HS-5 (cell line): ENCODE data around the gene BBLN.
"Not testable (repeated sequence)": the region's sequence is repeated elsewhere in the genome, so short reads cannot be mapped to it uniquely, and the experiment has no call there.

Experiments
- DNase-seq: peaks from one replicate; pipeline ENCODE4 v3.0.0-alpha.2; 2012; ENCODE audit warnings: low read depth

Gene BBLN

GRCh38 chr9:128163523-128164306, 3.6 kb downstream of the BBLN start:
- no peak for DNase-seq

- no peak for DNase-seq
These were observed 4.3 kb downstream of the BBLN start for GRCh38 chr9:128164307-128164885.

- no peak for DNase-seq
These were observed 6.1 kb downstream of the BBLN start for GRCh38 chr9:128166169-128166568.

GRCh38 chr9:128167209-128167608, 7.1 kb downstream of the BBLN start:
- DNase-seq, result no peak

- DNase-seq, result no peak
These were observed 8.8 kb downstream of the BBLN start for GRCh38 chr9:128168731-128169308.

GRCh38 chr9:128169492-128169891, 9.4 kb downstream of the BBLN start:
- no peak for DNase-seq

GRCh38 chr9:128169925-128170324, 9.9 kb downstream of the BBLN start:
- DNase-seq, result no peak

- DNase-seq, result no peak
These were observed 14.0 kb downstream of the BBLN start for GRCh38 chr9:128174062-128174461.

- DNase-seq, result no peak
These were observed 15.1 kb downstream of the BBLN start for GRCh38 chr9:128175102-128175563.

- DNase-seq, result no peak
These were observed 15.7 kb downstream of the BBLN start for GRCh38 chr9:128175726-128176125.

- DNase-seq, result no peak
These were observed 18.9 kb downstream of the BBLN start for GRCh38 chr9:128178806-128179431.

GRCh38 chr9:128180001-128180400, 19.9 kb downstream of the BBLN start:
- no peak for DNase-seq

- no peak for DNase-seq
These were observed 20.4 kb downstream of the BBLN start for GRCh38 chr9:128180447-128180846.

GRCh38 chr9:128181480-128181879, 21.4 kb downstream of the BBLN start:
- DNase-seq, result not testable (repeated sequence)

GRCh38 chr9:128182893-128183588, 23.0 kb downstream of the BBLN start:
- no peak for DNase-seq

- DNase-seq, result no peak
These were observed 26.2 kb downstream of the BBLN start for GRCh38 chr9:128185979-128186965.

- no peak for DNase-seq
These were observed 27.3 kb downstream of the BBLN start for GRCh38 chr9:128187361-128187760.

- no peak for DNase-seq
These were observed 28.1 kb downstream of the BBLN start for GRCh38 chr9:128188209-128188608.

- no peak for DNase-seq
These were observed 29.9 kb downstream of the BBLN start for GRCh38 chr9:128190013-128190412.

- no peak for DNase-seq
These were observed 30.7 kb downstream of the BBLN start for GRCh38 chr9:128190516-128191405.
